ENCODE results near the gene IFT25. TPM values are rescaled to one million over a fixed set of nuclear protein-coding genes. Genes with fewer than 3 reads are reported as not detected.

The IFT25 gene
- total RNA-seq, 1 experiment from 2014 or later: 42.9 TPM

DNA sequence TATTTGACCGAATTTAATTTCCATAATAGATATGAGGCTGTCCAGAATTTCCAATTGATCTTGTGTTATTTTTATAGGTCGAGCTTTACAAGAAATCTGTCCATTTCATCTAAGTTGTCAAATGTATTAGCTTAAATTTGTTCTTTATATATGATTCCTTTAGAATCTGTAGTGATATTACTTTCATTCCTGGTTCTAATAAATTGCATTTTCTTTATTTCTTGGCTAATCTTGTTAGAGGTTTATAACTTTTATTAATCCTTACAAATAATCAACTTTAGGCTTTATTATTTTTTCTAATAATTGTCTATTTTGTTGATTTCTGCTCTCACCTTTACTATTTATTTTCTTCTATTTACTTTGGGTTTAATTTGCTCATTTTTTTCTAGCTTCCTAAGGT lies 14.0 kb downstream of the IFT25 start:
- in situ Hi-C loops (cut with HindIII; ENCODE audit: low pct_unique_long_range_greater_than_20kb, low sequenced_read_pairs): no loop called here
- no peaks in the 10 kb centered on the region for H3K27me3 ChIP-seq (ENCODE audit: control insufficient read depth, insufficient read depth, low read length)
- TF ChIP-seq TCF7L2 (IDR thresholded peaks at IDR 0.05; ENCODE audit: low read depth, low read length) (no peak), SIN3A (IDR thresholded peaks at IDR 0.05; ENCODE audit: borderline replicate concordance, insufficient read depth, low read depth, low read length) (no peak), POLR2AphosphoS5 (IDR thresholded peaks at IDR 0.05; ENCODE audit: low read depth, low read length) (no peak)
- TF ChIP-seq, protein P1, sequence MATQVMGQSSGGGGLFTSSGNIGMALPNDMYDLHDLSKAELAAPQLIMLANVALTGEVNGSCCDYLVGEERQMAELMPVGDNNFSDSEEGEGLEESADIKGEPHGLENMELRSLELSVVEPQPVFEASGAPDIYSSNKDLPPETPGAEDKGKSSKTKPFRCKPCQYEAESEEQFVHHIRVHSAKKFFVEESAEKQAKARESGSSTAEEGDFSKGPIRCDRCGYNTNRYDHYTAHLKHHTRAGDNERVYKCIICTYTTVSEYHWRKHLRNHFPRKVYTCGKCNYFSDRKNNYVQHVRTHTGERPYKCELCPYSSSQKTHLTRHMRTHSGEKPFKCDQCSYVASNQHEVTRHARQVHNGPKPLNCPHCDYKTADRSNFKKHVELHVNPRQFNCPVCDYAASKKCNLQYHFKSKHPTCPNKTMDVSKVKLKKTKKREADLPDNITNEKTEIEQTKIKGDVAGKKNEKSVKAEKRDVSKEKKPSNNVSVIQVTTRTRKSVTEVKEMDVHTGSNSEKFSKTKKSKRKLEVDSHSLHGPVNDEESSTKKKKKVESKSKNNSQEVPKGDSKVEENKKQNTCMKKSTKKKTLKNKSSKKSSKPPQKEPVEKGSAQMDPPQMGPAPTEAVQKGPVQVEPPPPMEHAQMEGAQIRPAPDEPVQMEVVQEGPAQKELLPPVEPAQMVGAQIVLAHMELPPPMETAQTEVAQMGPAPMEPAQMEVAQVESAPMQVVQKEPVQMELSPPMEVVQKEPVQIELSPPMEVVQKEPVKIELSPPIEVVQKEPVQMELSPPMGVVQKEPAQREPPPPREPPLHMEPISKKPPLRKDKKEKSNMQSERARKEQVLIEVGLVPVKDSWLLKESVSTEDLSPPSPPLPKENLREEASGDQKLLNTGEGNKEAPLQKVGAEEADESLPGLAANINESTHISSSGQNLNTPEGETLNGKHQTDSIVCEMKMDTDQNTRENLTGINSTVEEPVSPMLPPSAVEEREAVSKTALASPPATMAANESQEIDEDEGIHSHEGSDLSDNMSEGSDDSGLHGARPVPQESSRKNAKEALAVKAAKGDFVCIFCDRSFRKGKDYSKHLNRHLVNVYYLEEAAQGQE (IDR thresholded peaks at IDR 0.05; ENCODE audit: insufficient read depth in 1 of 2, low read depth in 2 of 2, low read length in 1 of 2): no peak
- TF ChIP-seq, protein P2, sequence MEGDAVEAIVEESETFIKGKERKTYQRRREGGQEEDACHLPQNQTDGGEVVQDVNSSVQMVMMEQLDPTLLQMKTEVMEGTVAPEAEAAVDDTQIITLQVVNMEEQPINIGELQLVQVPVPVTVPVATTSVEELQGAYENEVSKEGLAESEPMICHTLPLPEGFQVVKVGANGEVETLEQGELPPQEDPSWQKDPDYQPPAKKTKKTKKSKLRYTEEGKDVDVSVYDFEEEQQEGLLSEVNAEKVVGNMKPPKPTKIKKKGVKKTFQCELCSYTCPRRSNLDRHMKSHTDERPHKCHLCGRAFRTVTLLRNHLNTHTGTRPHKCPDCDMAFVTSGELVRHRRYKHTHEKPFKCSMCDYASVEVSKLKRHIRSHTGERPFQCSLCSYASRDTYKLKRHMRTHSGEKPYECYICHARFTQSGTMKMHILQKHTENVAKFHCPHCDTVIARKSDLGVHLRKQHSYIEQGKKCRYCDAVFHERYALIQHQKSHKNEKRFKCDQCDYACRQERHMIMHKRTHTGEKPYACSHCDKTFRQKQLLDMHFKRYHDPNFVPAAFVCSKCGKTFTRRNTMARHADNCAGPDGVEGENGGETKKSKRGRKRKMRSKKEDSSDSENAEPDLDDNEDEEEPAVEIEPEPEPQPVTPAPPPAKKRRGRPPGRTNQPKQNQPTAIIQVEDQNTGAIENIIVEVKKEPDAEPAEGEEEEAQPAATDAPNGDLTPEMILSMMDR (IDR thresholded peaks at IDR 0.05): no peak
- H3K4me1 ChIP-seq (ENCODE audit: control insufficient read depth, insufficient read depth, low read length): no peaks in the 10 kb centered on the region
- ATAC-seq (no peak), DNase-seq (ENCODE audit: low read depth, low spot score) (no peak)
- BruUV-seq (replicated peaks): no TSS peak
- H3K36me3 ChIP-seq (ENCODE audit: control insufficient read depth, insufficient read depth, low read length): peaks cover 4% of the 10 kb centered on the region; the same call in 1 of the 2 replicates
- ChIA-PET POLR2A (no interaction called here), CTCF (no interaction called here)
- H3K4me3 ChIP-seq (ENCODE audit: low read depth in 2 of 2, low read length in 2 of 2): no peak overlapping the region
- peaks cover 15% of the 10 kb centered on the region; the same call in 1 of the 2 replicates for H3K9me3 ChIP-seq (ENCODE audit: control insufficient read depth, insufficient read depth, low read depth, low read length)
- intact Hi-C loops (cut with micrococcal nuclease; ENCODE audit: unreplicated experiment): no loop called here
- H3K27ac ChIP-seq (ENCODE audit: low read length): no peak overlapping the region

DNA sequence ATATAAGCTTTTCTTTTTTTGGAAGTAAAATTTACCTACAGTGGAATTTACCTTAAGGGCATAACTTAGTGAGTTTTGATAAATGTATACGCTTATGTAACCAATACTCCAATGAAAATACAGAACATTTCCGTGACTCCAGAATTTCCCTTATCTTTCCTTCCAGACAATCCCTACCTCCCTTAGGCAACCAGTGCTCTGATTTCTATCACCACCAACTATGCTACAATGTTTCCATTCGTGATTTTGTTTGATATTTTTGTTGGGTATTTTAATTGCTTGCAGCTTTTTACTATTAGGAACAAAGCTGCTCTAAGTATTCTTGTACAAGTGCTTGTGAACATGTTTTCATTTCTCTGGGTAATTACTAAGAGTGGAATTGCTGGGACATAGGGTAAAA lies 14.6 kb downstream of the IFT25 start:
- Histone ChIP-seq H3K4me1 (ENCODE audit: control insufficient read depth, insufficient read depth, low read length) (no peaks in the 10 kb centered on the region), H3K36me3 (ENCODE audit: control insufficient read depth, insufficient read depth, low read length) (peaks cover 4% of the 10 kb centered on the region; the same call in 1 of the 2 replicates), H3K4me3 (ENCODE audit: low read depth in 2 of 2, low read length in 2 of 2) (no peak overlapping the region), H3K27me3 (ENCODE audit: control insufficient read depth, insufficient read depth, low read length) (no peaks in the 10 kb centered on the region), H3K27ac (ENCODE audit: low read length) (no peak overlapping the region), H3K9me3 (ENCODE audit: control insufficient read depth, insufficient read depth, low read depth, low read length) (peaks cover 15% of the 10 kb centered on the region; the same call in 1 of the 2 replicates)
- in situ Hi-C loops (cut with HindIII; ENCODE audit: low pct_unique_long_range_greater_than_20kb, low sequenced_read_pairs): no loop called here
- ChIA-PET POLR2A (no interaction called here), CTCF (no interaction called here)
- intact Hi-C loops (cut with micrococcal nuclease; ENCODE audit: unreplicated experiment): no loop called here
- ATAC-seq (no peak), DNase-seq (ENCODE audit: low read depth, low spot score) (no peak)
- no TSS peak for BruUV-seq (replicated peaks)
- TF ChIP-seq, protein P1 (IDR thresholded peaks at IDR 0.05; ENCODE audit: insufficient read depth in 1 of 2, low read depth in 2 of 2, low read length in 1 of 2): no peak
- TF ChIP-seq POLR2AphosphoS5 (IDR thresholded peaks at IDR 0.05; ENCODE audit: low read depth, low read length): no peak
- TF ChIP-seq, protein P2 (IDR thresholded peaks at IDR 0.05): no peak
- no peak for TF ChIP-seq TCF7L2 (IDR thresholded peaks at IDR 0.05; ENCODE audit: low read depth, low read length)
- TF ChIP-seq SIN3A (IDR thresholded peaks at IDR 0.05; ENCODE audit: borderline replicate concordance, insufficient read depth, low read depth, low read length): no peak

Data from Panc1 (cell line).